ENCODE data around the gene OR1K1. TPM values are rescaled to one million over a fixed set of nuclear protein-coding genes. Genes with fewer than 3 reads are reported as not detected.

OR1K1 gene
- total RNA-seq, 1 donor from 2014 or later = not detected

DNA sequence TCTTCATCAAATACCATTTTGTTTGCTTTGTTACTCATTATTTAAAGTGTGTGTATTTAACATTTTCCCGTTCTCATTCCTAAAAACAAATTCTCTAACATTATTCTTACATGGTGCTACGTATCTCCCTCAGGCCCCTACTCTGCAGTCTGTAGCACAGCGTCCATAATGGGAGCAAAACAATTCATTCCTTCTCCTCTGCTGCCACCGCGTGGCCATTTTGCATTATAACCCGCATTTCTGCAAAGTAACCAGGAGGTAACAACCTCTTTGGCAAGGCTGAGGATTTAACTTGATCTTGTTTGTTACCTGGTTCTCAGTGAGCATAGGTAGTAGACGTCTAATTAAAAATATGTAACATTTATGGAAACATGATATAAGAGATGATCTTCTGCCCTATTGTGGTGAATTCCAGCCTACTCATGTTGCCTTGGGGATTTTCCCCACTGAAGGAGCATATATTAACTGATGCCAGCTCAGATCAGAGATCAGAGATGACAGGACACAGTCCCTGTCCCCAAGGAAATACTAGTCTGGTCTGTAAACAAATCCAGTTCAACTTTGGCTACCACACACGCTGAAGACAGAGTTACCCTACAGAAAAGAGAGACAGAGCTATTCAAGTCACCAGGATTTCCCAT, 10.5 kb downstream of the OR1K1 start:
- Mint-ChIP-seq H3K36me3 (ENCODE audit: low read depth, unreplicated experiment) (peaks cover 11% of the 10 kb centered on the region), H3K27me3 (ENCODE audit: low read depth, unreplicated experiment) (peaks cover 1% of the 10 kb centered on the region), H3K4me1 (ENCODE audit: low read depth, unreplicated experiment) (peaks cover 2% of the 10 kb centered on the region), H3K9me3 (ENCODE audit: unreplicated experiment) (peaks cover 14% of the 10 kb centered on the region), H3K4me3 (ENCODE audit: unreplicated experiment) (no peak overlapping the region), H3K27ac (ENCODE audit: unreplicated experiment) (no peak overlapping the region)
- H3K9ac ChIP-seq (ENCODE audit: low read length) = no peak overlapping the region
- no peak overlapping the region for H3K4me3 ChIP-seq (ENCODE audit: insufficient read depth, low read depth, low read length)
- no peaks in the 10 kb centered on the region for H3K27me3 ChIP-seq (ENCODE audit: insufficient read depth, low read length)
- FAIRE-seq (peak; percentile 78), DNase-seq (ENCODE audit: low read depth) (peak; percentile 38)
- H3K36me3 ChIP-seq (ENCODE audit: insufficient read depth, low read length) = no peaks in the 10 kb centered on the region
- no peaks in the 10 kb centered on the region for H4K20me1 ChIP-seq (ENCODE audit: insufficient read depth, low read length)
- no peaks in the 10 kb centered on the region for H3K79me2 ChIP-seq (ENCODE audit: insufficient read depth, low read length)
- no peak overlapping the region for H2AFZ ChIP-seq (ENCODE audit: low read depth, low read length)
- peaks cover 1% of the 10 kb centered on the region for H3K4me1 ChIP-seq (ENCODE audit: insufficient read depth, low read length)
- peaks cover 5% of the 10 kb centered on the region for H3K9me3 ChIP-seq (ENCODE audit: insufficient read depth, low read depth, low read length)
- no peak overlapping the region for H3K4me2 ChIP-seq (ENCODE audit: low read length)
- H3K27ac ChIP-seq (ENCODE audit: low read depth, low read length) = no peak overlapping the region
- no peak for TF ChIP-seq EZH2 (IDR thresholded peaks at IDR 0.05; ENCODE audit: insufficient read depth, low read length)
- peak; percentile 86 for TF ChIP-seq CTCF (IDR thresholded peaks at IDR 0.05; ENCODE audit: insufficient read depth, low read depth, low read length)

GRCh38 chr9:122812736-122813135, 12.8 kb downstream of the OR1K1 start:
- Mint-ChIP-seq H3K9me3 (ENCODE audit: unreplicated experiment) (no peaks in the 10 kb centered on the region), H3K4me1 (ENCODE audit: low read depth, unreplicated experiment) (peaks cover 2% of the 10 kb centered on the region), H3K27me3 (ENCODE audit: low read depth, unreplicated experiment) (peaks cover 1% of the 10 kb centered on the region), H3K4me3 (ENCODE audit: unreplicated experiment) (no peak overlapping the region), H3K36me3 (ENCODE audit: low read depth, unreplicated experiment) (peaks cover 5% of the 10 kb centered on the region), H3K27ac (ENCODE audit: unreplicated experiment) (no peak overlapping the region)
- DNase-seq (ENCODE audit: low read depth) (no peak), FAIRE-seq (no peak)
- H3K9ac ChIP-seq (ENCODE audit: low read length) = no peak overlapping the region
- H3K27me3 ChIP-seq (ENCODE audit: insufficient read depth, low read length) = no peaks in the 10 kb centered on the region
- H3K4me1 ChIP-seq (ENCODE audit: insufficient read depth, low read length) = peaks cover 6% of the 10 kb centered on the region
- H3K4me3 ChIP-seq (ENCODE audit: insufficient read depth, low read depth, low read length) = no peak overlapping the region
- no peak overlapping the region for H3K27ac ChIP-seq (ENCODE audit: low read depth, low read length)
- H4K20me1 ChIP-seq (ENCODE audit: insufficient read depth, low read length) = no peaks in the 10 kb centered on the region
- no peaks in the 10 kb centered on the region for H3K36me3 ChIP-seq (ENCODE audit: insufficient read depth, low read length)
- H3K79me2 ChIP-seq (ENCODE audit: insufficient read depth, low read length) = no peaks in the 10 kb centered on the region
- no peaks in the 10 kb centered on the region for H3K9me3 ChIP-seq (ENCODE audit: insufficient read depth, low read depth, low read length)
- no peak overlapping the region for H2AFZ ChIP-seq (ENCODE audit: low read depth, low read length)
- H3K4me2 ChIP-seq (ENCODE audit: low read length) = no peak overlapping the region
- TF ChIP-seq EZH2 (IDR thresholded peaks at IDR 0.05; ENCODE audit: insufficient read depth, low read length) (no peak), CTCF (IDR thresholded peaks at IDR 0.05; ENCODE audit: insufficient read depth, low read depth, low read length) (no peak)

DNA sequence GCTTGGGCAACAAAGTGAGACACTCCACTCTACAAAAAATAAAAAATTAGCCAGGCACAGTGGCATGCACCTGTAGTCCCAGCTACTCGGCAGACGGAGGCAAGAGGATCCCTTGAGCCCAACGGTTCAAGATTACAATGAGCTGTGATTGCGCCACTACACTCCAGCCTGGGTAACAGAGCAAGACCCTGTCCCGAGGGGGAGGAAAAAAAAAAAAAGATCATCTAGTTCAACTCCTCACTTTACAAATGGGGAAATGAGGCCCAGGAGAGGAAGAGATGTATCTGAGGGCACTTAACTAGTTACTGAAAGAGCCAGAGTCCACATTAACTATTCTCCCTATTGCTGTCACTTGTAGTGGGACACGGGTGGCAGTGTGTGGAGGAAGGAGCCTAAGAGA, 14.6 kb downstream of the OR1K1 start:
- no peaks in the 10 kb centered on the region for H3K9me3 Mint-ChIP-seq (ENCODE audit: unreplicated experiment)
- Histone ChIP-seq H3K9ac (ENCODE audit: low read length) (no peak overlapping the region), H3K4me3 (ENCODE audit: insufficient read depth, low read depth, low read length) (no peak overlapping the region), H4K20me1 (ENCODE audit: insufficient read depth, low read length) (no peaks in the 10 kb centered on the region), H3K9me3 (ENCODE audit: insufficient read depth, low read depth, low read length) (no peaks in the 10 kb centered on the region), H2AFZ (ENCODE audit: low read depth, low read length) (no peak overlapping the region), H3K4me2 (ENCODE audit: low read length) (no peak overlapping the region), H3K36me3 (ENCODE audit: insufficient read depth, low read length) (no peaks in the 10 kb centered on the region), H3K27me3 (ENCODE audit: insufficient read depth, low read length) (no peaks in the 10 kb centered on the region), H3K27ac (ENCODE audit: low read depth, low read length) (no peak overlapping the region), H3K79me2 (ENCODE audit: insufficient read depth, low read length) (no peaks in the 10 kb centered on the region), H3K4me1 (ENCODE audit: insufficient read depth, low read length) (peaks cover 12% of the 10 kb centered on the region)
- H3K27me3 Mint-ChIP-seq (ENCODE audit: low read depth, unreplicated experiment) = no peaks in the 10 kb centered on the region
- no peak overlapping the region for H3K27ac Mint-ChIP-seq (ENCODE audit: unreplicated experiment)
- DNase-seq (ENCODE audit: low read depth) (no peak), FAIRE-seq (no peak)
- H3K36me3 Mint-ChIP-seq (ENCODE audit: low read depth, unreplicated experiment) = peaks cover 5% of the 10 kb centered on the region
- H3K4me1 Mint-ChIP-seq (ENCODE audit: low read depth, unreplicated experiment) = peaks cover under 1% of the 10 kb centered on the region
- TF ChIP-seq CTCF (IDR thresholded peaks at IDR 0.05; ENCODE audit: insufficient read depth, low read depth, low read length) (no peak), EZH2 (IDR thresholded peaks at IDR 0.05; ENCODE audit: insufficient read depth, low read length) (no peak)
- no peak overlapping the region for H3K4me3 Mint-ChIP-seq (ENCODE audit: unreplicated experiment)
